Stimulated activated naive B cell treated with anti-CD40 and anti-IgM and Interleukin-4, amounts not matched to agents 10 μg/mL and 1 μg/mL and 100 μg/mL, for 72 hours (primary cell): ENCODE measurements around the gene TMED8.
"Not testable (repeated sequence)": the region's sequence is repeated elsewhere in the genome, so short reads cannot be mapped to it uniquely, and the experiment has no call there.

Experiments
- ATAC-seq, 2 donors: fragments of 150-1000 bp; cut with Tn5 transposase; replicated peaks; 2 replicates each; pipeline ENCODE4 v1.10.0; 2021; ENCODE audit warnings: moderate library complexity in 1 of 2
- DNase-seq: peaks from one replicate; pipeline ENCODE4 v3.0.0; 2021
- H3K27ac Mint-ChIP-seq: one replicate; pipeline ENCODE4 v1.8.0; 2022; ENCODE audit warnings: mild to moderate bottlenecking, mixed read lengths
- H3K27me3 Mint-ChIP-seq, 2 donors: one replicate each; pipeline ENCODE4 v1.8.0; 2022; ENCODE audit warnings: mixed read lengths in 2 of 2
- H3K36me3 Mint-ChIP-seq, 2 donors: one replicate each; pipeline ENCODE4 v1.8.0; 2022; ENCODE audit warnings: mixed read lengths in 2 of 2, mild to moderate bottlenecking in 1 of 2
- H3K4me1 Mint-ChIP-seq, 2 donors: one replicate each; pipeline ENCODE4 v1.8.0; 2022; ENCODE audit warnings: mixed read lengths in 2 of 2, mild to moderate bottlenecking in 1 of 2
- H3K4me3 Mint-ChIP-seq, 2 donors: one replicate each; pipeline ENCODE4 v1.8.0; 2022; ENCODE audit warnings: mild to moderate bottlenecking in 2 of 2, mixed read lengths in 2 of 2, moderate library complexity in 1 of 2
- H3K9me3 Mint-ChIP-seq, 2 donors: one replicate each; pipeline ENCODE4 v1.8.0; 2022; ENCODE audit warnings: mixed read lengths in 2 of 2, mild to moderate bottlenecking in 1 of 2

TMED8 gene

GRCh38 chr14:77346495-77346894, 30.4 kb downstream of the TMED8 start:
- Mint-ChIP-seq H3K4me3 (no peak overlapping the region), H3K27ac (no peak overlapping the region), H3K4me1 (peaks cover 19 to 25% of the 10 kb centered on the region in 2 donors), H3K27me3 (no peaks in the 10 kb centered on the region), H3K36me3 (peaks cover 47 to 57% of the 10 kb centered on the region in 2 donors), H3K9me3 (peaks cover 0 to 1% of the 10 kb centered on the region in 2 donors)
- no peak for ATAC-seq
- no peak for DNase-seq

- ATAC-seq = no peak
- DNase-seq = no peak
- no peak overlapping the region for H3K27ac Mint-ChIP-seq
- H3K4me3 Mint-ChIP-seq = no peak overlapping the region
- H3K27me3 Mint-ChIP-seq = no peaks in the 10 kb centered on the region
- H3K36me3 Mint-ChIP-seq = peaks cover 47 to 62% of the 10 kb centered on the region in 2 donors
- peaks cover 0 to 1% of the 10 kb centered on the region in 2 donors for H3K9me3 Mint-ChIP-seq
- H3K4me1 Mint-ChIP-seq = peaks cover 13 to 19% of the 10 kb centered on the region in 2 donors
Measured at GRCh38 chr14:77344377-77344996, 32.4 kb downstream of the TMED8 start.

- DNase-seq (no peak), ATAC-seq (no peak)
- Mint-ChIP-seq H3K4me1 (peaks cover 9 to 10% of the 10 kb centered on the region in 2 donors), H3K9me3 (no peaks in the 10 kb centered on the region), H3K27me3 (no peaks in the 10 kb centered on the region), H3K36me3 (peaks cover 43 to 61% of the 10 kb centered on the region in 2 donors), H3K4me3 (no peak overlapping the region), H3K27ac (no peak overlapping the region)
Measured at GRCh38 chr14:77343662-77344061, 33.2 kb downstream of the TMED8 start.

- no peak overlapping the region for H3K27ac Mint-ChIP-seq
- no peaks in the 10 kb centered on the region for H3K9me3 Mint-ChIP-seq
- no peak for ATAC-seq
- no peaks in the 10 kb centered on the region for H3K27me3 Mint-ChIP-seq
- peaks cover 46 to 61% of the 10 kb centered on the region in 2 donors for H3K36me3 Mint-ChIP-seq
- no peak overlapping the region for H3K4me3 Mint-ChIP-seq
- DNase-seq = no peak
- H3K4me1 Mint-ChIP-seq = peaks cover 9% of the 10 kb centered on the region in 2 donors
Measured at GRCh38 chr14:77342726-77343397, 34.0 kb downstream of the TMED8 start.

- Mint-ChIP-seq H3K4me3 (no peak overlapping the region), H3K27me3 (no peaks in the 10 kb centered on the region), H3K36me3 (peaks cover 38 to 52% of the 10 kb centered on the region in 2 donors)
Measured at GRCh38 chr14:77340389-77340788, 36.5 kb downstream of the TMED8 start.

GRCh38 chr14:77339407-77339806, 37.5 kb downstream of the TMED8 start:
- Mint-ChIP-seq H3K27ac (peak overlapping the region; percentile 31), H3K9me3 (no peaks in the 10 kb centered on the region), H3K4me3 (no peak overlapping the region), H3K36me3 (peaks cover 32 to 52% of the 10 kb centered on the region in 2 donors), H3K4me1 (peaks cover 0 to 1% of the 10 kb centered on the region in 2 donors), H3K27me3 (no peaks in the 10 kb centered on the region)
- no peak for DNase-seq
- no peak for ATAC-seq

More at GRCh38 chr14:77340389-77340788, 36.5 kb downstream of the TMED8 start:
- no peaks in the 10 kb centered on the region for H3K9me3 Mint-ChIP-seq
- H3K4me1 Mint-ChIP-seq = peaks cover 0 to 1% of the 10 kb centered on the region in 2 donors
- DNase-seq (no peak), ATAC-seq (no peak)
- H3K27ac Mint-ChIP-seq = no peak overlapping the region

- no peak for ATAC-seq
Measured at GRCh38 chr14:77338302-77338701, 38.6 kb downstream of the TMED8 start.

GRCh38 chr14:77337880-77338279, 39.0 kb downstream of the TMED8 start:
- Mint-ChIP-seq H3K4me3 (no peak overlapping the region), H3K4me1 (peaks cover 0 to 1% of the 10 kb centered on the region in 2 donors), H3K27ac (no peak overlapping the region), H3K27me3 (no peaks in the 10 kb centered on the region), H3K36me3 (peaks cover 23 to 40% of the 10 kb centered on the region in 2 donors), H3K9me3 (no peaks in the 10 kb centered on the region)
- DNase-seq (no peak), ATAC-seq (no peak)

More at GRCh38 chr14:77338302-77338701, 38.6 kb downstream of the TMED8 start:
- Mint-ChIP-seq H3K4me1 (peaks cover 0 to 1% of the 10 kb centered on the region in 2 donors), H3K9me3 (no peaks in the 10 kb centered on the region), H3K27ac (no peak overlapping the region), H3K4me3 (no peak overlapping the region), H3K27me3 (no peaks in the 10 kb centered on the region), H3K36me3 (peaks cover 26 to 44% of the 10 kb centered on the region in 2 donors)
- no peak for DNase-seq

- H3K4me3 Mint-ChIP-seq, H3K27me3 Mint-ChIP-seq, ATAC-seq, H3K4me1 Mint-ChIP-seq, H3K9me3 Mint-ChIP-seq, H3K27ac Mint-ChIP-seq, DNase-seq: not testable (repeated sequence)
- peaks cover 27 to 38% of the 10 kb centered on the region in 2 donors for H3K36me3 Mint-ChIP-seq
Measured at GRCh38 chr14:77337255-77337654, 39.6 kb downstream of the TMED8 start.

- Mint-ChIP-seq H3K9me3 (no peaks in the 10 kb centered on the region), H3K4me3 (no peak overlapping the region), H3K27ac (no peak overlapping the region), H3K27me3 (no peaks in the 10 kb centered on the region), H3K4me1 (peaks cover 0 to 1% of the 10 kb centered on the region in 2 donors), H3K36me3 (peaks cover 21 to 33% of the 10 kb centered on the region in 2 donors)
- DNase-seq (no peak), ATAC-seq (no peak)
Measured at GRCh38 chr14:77335576-77335975, 41.3 kb downstream of the TMED8 start.

- H3K36me3 Mint-ChIP-seq = peaks cover 23 to 24% of the 10 kb centered on the region in 2 donors
- no peak overlapping the region for H3K27ac Mint-ChIP-seq
- DNase-seq (no peak), ATAC-seq (no peak)
- H3K4me3 Mint-ChIP-seq = no peak overlapping the region
- H3K27me3 Mint-ChIP-seq = no peaks in the 10 kb centered on the region
- H3K9me3 Mint-ChIP-seq = no peaks in the 10 kb centered on the region
- peaks cover 0 to 8% of the 10 kb centered on the region in 2 donors for H3K4me1 Mint-ChIP-seq
Measured at GRCh38 chr14:77329872-77330271, 47.0 kb downstream of the TMED8 start.

GRCh38 chr14:77327111-77327510, 49.8 kb downstream of the TMED8 start:
- H3K27ac Mint-ChIP-seq = no peak overlapping the region
- peaks cover 5 to 17% of the 10 kb centered on the region in 2 donors for H3K4me1 Mint-ChIP-seq

GRCh38 chr14:77325746-77326094, 51.2 kb downstream of the TMED8 start:
- H3K4me1 Mint-ChIP-seq = peaks cover 9 to 23% of the 10 kb centered on the region in 2 donors
- no peak overlapping the region for H3K4me3 Mint-ChIP-seq
- peak overlapping the region; percentile 28 for H3K27ac Mint-ChIP-seq
- DNase-seq = no peak
- no peaks in the 10 kb centered on the region for H3K27me3 Mint-ChIP-seq
- no peak for ATAC-seq
- H3K9me3 Mint-ChIP-seq = no peaks in the 10 kb centered on the region
- H3K36me3 Mint-ChIP-seq = peaks cover 8 to 19% of the 10 kb centered on the region in 2 donors

More at GRCh38 chr14:77327111-77327510, 49.8 kb downstream of the TMED8 start:
- H3K27me3 Mint-ChIP-seq = no peaks in the 10 kb centered on the region
- no peak for DNase-seq
- H3K36me3 Mint-ChIP-seq = peaks cover 18 to 23% of the 10 kb centered on the region in 2 donors
- no peak overlapping the region for H3K4me3 Mint-ChIP-seq
- H3K9me3 Mint-ChIP-seq = no peaks in the 10 kb centered on the region
- ATAC-seq = no peak

- Mint-ChIP-seq H3K9me3 (no peaks in the 10 kb centered on the region), H3K4me3 (no peak overlapping the region), H3K27me3 (no peaks in the 10 kb centered on the region), H3K36me3 (peaks cover 8 to 19% of the 10 kb centered on the region in 2 donors), H3K4me1 (peaks cover 11 to 27% of the 10 kb centered on the region in 2 donors), H3K27ac (no peak overlapping the region)
- no peak for ATAC-seq
- DNase-seq = no peak
Measured at GRCh38 chr14:77324816-77325745, 51.8 kb downstream of the TMED8 start.
